ENCODE data around the gene MAP2K5.

DNA sequence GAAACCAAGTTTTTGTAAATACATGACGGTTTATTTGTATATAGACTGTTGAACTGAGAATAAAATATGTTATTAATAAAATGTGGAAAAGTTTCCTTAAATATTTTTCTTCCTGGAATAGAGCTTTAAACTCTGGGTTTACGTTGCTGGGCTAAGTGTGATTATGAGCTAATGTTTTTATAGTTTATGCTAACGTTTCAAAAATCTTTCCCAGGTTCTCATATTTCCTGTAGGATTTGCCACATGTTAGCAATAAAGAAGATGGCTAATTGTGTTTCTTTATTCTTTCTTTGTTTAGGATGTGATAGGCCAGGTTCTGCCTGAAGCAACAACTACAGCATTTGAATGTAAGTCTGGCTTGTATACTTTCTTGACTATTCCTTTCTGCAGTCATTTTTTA, 7.2 kb downstream of the MAP2K5 start:
- TF ChIP-seq, protein P1, sequence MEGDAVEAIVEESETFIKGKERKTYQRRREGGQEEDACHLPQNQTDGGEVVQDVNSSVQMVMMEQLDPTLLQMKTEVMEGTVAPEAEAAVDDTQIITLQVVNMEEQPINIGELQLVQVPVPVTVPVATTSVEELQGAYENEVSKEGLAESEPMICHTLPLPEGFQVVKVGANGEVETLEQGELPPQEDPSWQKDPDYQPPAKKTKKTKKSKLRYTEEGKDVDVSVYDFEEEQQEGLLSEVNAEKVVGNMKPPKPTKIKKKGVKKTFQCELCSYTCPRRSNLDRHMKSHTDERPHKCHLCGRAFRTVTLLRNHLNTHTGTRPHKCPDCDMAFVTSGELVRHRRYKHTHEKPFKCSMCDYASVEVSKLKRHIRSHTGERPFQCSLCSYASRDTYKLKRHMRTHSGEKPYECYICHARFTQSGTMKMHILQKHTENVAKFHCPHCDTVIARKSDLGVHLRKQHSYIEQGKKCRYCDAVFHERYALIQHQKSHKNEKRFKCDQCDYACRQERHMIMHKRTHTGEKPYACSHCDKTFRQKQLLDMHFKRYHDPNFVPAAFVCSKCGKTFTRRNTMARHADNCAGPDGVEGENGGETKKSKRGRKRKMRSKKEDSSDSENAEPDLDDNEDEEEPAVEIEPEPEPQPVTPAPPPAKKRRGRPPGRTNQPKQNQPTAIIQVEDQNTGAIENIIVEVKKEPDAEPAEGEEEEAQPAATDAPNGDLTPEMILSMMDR (IDR thresholded peaks at IDR 0.05; ENCODE audit: poor library complexity, severe bottlenecking), result no peak
- TF ChIP-seq POLR2AphosphoS5 (IDR thresholded peaks at IDR 0.05) (no peak), EZH2 (IDR thresholded peaks at IDR 0.05; ENCODE audit: borderline replicate concordance, insufficient read depth, low read length, poor library complexity, severe bottlenecking) (no peak), REST (IDR thresholded peaks at IDR 0.05; ENCODE audit: borderline replicate concordance) (no peak), SMC3 (conservative IDR thresholded peaks at IDR 0.05; ENCODE audit: poor library complexity) (no peak)
